Transverse colon (tissue), 4 donors: Measurements from ENCODE around the gene YPEL2.

Experiments
- CTCF ChIP-seq, 5 experiments: fragments of 200-600 bp in 3 of 5; fragments of 450-650 bp in 2 of 5; sonication (generic) in 3 of 5; IDR thresholded peaks; 1 replicate in 2 of 5; 2 replicates in 3 of 5; pipeline ENCODE4 v1.5.1; 2016 to 2017; ENCODE audit warnings: antibody characterized with exemption in 5 of 5, inconsistent platforms in 3 of 5, mild to moderate bottlenecking in 2 of 5, moderate library complexity in 1 of 5
- POLR2A ChIP-seq: fragments of 450-650 bp; IDR thresholded peaks from one replicate; pipeline ENCODE4 v1.6.1; 2016; ENCODE audit warnings: antibody characterized with exemption, mild to moderate bottlenecking, moderate library complexity
- POLR2AphosphoS5 ChIP-seq, 3 donors: sonication (generic); formaldehyde crosslinking; IDR thresholded peaks; one replicate each; pipeline ENCODE4 v1.6.1; 2016; ENCODE audit warnings: antibody characterized with exemption in 3 of 3

DNA sequence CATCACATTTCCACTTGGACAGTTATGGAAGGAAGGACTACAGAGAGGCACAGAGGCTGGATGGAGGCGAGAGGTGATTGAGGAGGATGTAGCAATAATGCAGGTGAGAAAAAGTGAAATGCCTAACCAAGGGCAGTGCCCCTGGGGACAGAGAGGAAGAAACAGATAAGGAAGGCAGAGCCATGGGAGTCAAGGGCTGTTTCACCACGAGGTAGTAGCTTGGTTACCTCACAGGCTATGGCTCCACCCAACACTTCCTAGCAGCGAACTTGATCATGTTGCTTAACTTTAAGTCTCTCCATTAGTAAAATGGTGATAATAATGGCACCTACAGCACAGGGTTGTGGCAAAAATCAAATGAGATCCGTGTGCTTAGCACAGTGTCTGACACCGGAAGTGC is 83.9 kb downstream of the YPEL2 start:
- TF ChIP-seq POLR2A, result no peak
- TF ChIP-seq CTCF (IDR thresholded peaks at IDR 0.05), result no peak
- no peak for TF ChIP-seq POLR2AphosphoS5 (IDR thresholded peaks at IDR 0.05)
